Stimulated activated CD4-positive, alpha-beta T cell treated with anti-CD3 and anti-CD28 coated beads, Interleukin-15, amount 100 ng/mL, for 48 hours (primary cell): ENCODE measurements around the gene CDK14.

Source experiments
- DNase-seq, 2 donors: peaks; one replicate each; pipeline ENCODE4 v3.0.0-alpha.2; 2020; ENCODE audit warnings: low read depth in 2 of 2

The CDK14 gene

GRCh38 chr7:91206361-91206960 lies 610.3 kb downstream of the CDK14 start:
- DNase-seq, result no peak

GRCh38 chr7:91212582-91212981 lies 616.5 kb downstream of the CDK14 start:
- no peak for DNase-seq

DNA sequence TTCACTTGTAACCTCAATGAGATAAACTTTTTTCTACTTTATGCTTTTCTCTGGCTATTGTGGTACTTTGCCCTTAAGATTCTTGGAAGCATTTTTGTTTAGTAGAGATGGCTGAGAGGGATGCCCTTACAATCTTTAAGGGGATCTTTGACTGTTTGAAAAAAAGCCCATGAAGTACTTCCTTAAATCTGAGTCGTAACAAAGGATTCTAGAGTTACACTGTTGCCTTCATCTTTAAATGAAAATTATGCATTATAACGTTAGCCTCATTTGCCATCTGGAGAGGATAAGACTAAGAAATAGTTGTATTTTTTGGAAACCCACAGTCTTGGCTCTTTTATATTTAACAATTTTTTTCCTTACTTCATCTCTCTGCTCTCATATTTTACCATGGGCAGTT lies 630.3 kb downstream of the CDK14 start:
- no peak for DNase-seq

- no peak for DNase-seq
Observed at GRCh38 chr7:91228327-91228726, 632.2 kb downstream of the CDK14 start.

GRCh38 chr7:91228927-91229558 lies 632.9 kb downstream of the CDK14 start:
- DNase-seq, result no peak

DNA sequence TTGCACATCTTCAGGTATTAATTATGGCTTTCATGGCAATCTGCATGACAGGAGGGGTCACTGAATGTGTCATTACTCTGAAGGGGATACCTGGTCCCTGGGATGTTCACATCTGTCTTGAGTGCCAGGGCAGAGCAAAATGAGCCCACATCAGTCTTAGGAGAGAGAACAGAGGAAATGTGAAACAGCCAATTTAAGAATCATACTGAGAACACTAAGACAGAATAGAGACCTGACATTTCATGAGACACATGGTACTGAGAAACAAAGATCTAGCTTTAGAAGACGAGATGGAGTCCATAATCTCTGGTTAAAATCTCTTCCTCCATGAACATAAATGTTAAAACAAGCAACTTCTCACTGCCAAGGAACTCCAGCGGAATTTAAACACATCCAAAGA lies 634.0 kb downstream of the CDK14 start:
- no peak for DNase-seq

- no peak for DNase-seq
Observed at GRCh38 chr7:91230503-91230902, 634.4 kb downstream of the CDK14 start.

DNA sequence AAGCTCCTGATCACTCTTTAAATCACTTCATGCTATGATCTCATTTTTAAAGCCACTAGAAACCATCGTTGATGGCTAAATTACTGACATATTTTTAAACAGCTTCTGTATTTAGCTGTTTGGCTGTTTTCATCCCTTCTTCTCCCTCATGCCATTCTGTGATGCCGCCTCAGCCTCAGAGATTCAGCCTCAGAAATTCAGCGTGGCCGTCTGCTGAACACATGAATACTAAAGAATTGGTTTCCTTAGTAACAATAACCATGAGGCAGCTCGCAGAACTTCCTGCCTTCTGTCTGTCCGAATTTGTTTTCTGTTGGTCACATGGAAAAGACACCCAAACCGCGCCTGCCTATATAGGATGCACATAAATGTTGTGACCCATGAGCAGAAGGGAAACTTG lies 637.1 kb downstream of the CDK14 start:
- no peak for DNase-seq

GRCh38 chr7:91235211-91235832 lies 639.2 kb downstream of the CDK14 start:
- DNase-seq, result no peak

GRCh38 chr7:91239171-91239604 lies 643.1 kb downstream of the CDK14 start:
- no peak for DNase-seq

- no peak for DNase-seq
Observed at GRCh38 chr7:91239772-91240171, 643.7 kb downstream of the CDK14 start.

DNA sequence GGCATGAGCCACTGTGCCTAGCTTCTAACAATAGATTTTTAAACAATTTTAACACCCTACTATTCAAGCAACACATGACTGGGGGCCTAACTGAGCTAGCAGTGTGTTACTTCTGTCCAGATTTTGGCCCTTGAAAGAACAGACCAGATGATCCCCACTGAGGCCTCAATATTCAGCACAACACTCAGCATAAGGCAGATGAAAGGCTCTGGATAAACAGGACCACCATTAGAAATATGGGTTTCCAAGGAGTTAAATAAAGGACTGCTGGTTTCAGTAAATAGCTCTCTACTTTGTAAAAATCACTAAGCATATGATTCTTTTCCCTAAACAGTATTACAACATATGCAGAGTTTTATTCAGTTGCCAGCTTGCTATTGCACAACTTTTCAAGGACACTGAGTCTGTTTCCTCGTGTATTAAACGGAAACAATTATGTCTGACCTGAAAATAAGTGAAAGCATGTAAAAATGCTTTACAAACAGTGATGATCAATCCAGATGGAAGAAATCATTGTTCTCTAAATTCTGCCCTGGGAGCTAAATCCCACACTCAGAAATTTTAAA lies 644.3 kb downstream of the CDK14 start:
- no peak for DNase-seq

DNA sequence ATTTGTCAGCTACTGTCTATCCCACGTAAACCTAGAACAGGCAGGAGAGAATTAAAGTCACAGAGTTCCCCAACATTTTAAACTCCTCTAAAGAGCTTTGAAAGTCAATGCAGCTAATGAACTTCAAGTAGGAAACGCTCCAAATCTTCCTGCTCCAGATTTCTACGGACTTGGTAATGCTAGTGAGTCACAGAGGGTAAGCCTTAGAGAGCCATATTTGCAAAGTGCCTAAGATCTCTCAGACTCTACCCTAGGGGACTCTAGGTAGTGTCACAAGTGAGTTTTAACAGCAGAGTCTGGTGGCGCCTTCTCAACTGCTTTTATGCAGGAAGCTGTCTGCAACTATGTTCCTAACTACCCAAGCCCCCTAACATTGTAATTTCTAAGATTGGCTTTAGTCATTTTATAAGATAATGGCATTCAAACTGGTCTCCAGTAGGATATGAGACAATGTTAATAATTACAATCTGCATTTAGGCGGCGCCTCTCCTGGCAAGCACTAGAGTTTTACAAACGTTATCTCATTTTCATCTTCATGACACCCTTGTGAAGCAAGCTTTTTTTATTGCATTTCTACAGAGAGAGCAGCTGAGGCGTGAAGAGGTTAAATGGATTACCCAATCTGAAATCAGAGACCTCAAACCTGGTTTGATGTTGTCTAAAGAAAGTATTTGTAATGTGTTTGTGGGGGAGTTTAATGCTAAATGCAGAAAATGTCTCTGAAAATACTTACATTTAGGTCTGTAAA lies 646.1 kb downstream of the CDK14 start:
- DNase-seq, result no peak

GRCh38 chr7:91243591-91244301 lies 647.6 kb downstream of the CDK14 start:
- no peak for DNase-seq

DNA sequence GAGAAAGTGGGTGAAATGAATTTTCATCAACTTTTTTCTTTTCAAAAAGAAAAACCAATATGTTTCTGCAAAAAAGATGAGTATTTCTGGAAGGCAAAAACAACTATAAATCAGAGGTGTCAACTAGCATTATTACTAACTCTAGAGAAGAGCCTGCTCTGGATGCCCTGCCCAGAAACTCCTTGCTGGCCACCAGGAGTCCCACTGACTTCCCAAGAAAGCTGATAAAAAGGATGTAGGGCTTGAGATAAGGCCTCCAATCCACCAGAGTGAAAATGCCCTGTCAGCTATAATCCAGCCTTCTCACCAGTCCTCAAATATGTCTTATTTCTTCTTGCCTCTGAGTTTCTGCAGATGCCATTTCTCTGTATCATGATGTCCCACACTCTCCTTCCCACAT lies 651.4 kb downstream of the CDK14 start:
- no peak for DNase-seq

DNA sequence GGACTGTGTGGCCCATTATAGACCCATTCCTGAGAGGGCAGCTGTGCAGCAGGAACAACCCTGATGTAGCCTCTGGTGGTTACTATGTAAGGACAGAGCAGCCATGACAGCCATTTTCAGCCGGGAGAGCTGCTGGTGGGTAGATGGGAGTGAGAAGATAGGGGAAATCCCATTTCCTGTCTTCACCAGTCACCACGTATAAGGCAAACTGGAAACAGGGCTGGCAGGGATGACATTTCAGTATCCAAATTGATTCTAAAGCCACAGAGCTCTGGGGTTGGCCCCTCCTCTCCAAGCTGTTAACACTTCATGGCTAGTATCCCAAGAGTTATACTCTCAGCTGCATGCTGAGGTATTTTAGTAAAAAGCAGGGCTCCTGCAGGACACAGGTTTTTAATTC lies 652.9 kb downstream of the CDK14 start:
- no peak for DNase-seq

GRCh38 chr7:91249506-91250233 lies 653.5 kb downstream of the CDK14 start:
- no peak for DNase-seq

GRCh38 chr7:91250706-91251105 lies 654.6 kb downstream of the CDK14 start:
- DNase-seq, result no peak

- no peak for DNase-seq
Observed at GRCh38 chr7:91251877-91252276, 655.8 kb downstream of the CDK14 start.
